Osteocyte (in vitro differentiated cells): Measurements from ENCODE around the gene BIN2. TPM values are rescaled to one million over a fixed set of nuclear protein-coding genes. Genes with fewer than 3 reads are reported as not detected.

ENCODE experiments used
- DNase-seq: peaks from one replicate; pipeline ENCODE4 v3.0.0; 2021; ENCODE audit warnings: mixed read lengths; ENCODE audit not compliant: unreplicated experiment; ENCODE audit errors: extremely low spot score
- H3K27ac Mint-ChIP-seq: one replicate; pipeline ENCODE4 v1.8.0; 2021; ENCODE audit warnings: mild to moderate bottlenecking, mixed read lengths; ENCODE audit not compliant: unreplicated experiment
- H3K27me3 Mint-ChIP-seq: one replicate; pipeline ENCODE4 v1.8.0; 2021; ENCODE audit warnings: mixed read lengths; ENCODE audit not compliant: unreplicated experiment
- H3K36me3 Mint-ChIP-seq: one replicate; pipeline ENCODE4 v1.8.0; 2021; ENCODE audit warnings: mixed read lengths; ENCODE audit not compliant: unreplicated experiment
- H3K4me1 Mint-ChIP-seq: one replicate; pipeline ENCODE4 v1.8.0; 2021; ENCODE audit warnings: mixed read lengths; ENCODE audit not compliant: unreplicated experiment
- H3K4me3 Mint-ChIP-seq: one replicate; pipeline ENCODE4 v1.8.0; 2021; ENCODE audit warnings: mild to moderate bottlenecking, moderate library complexity, mixed read lengths; ENCODE audit not compliant: unreplicated experiment
- H3K9me3 Mint-ChIP-seq: one replicate; pipeline ENCODE4 v1.8.0; 2021; ENCODE audit warnings: mixed read lengths; ENCODE audit not compliant: unreplicated experiment
- CTCF ChIP-seq: fragments of 200-600 bp; sonication (generic); IDR thresholded peaks from 2 replicates; pipeline ENCODE4 v1.5.0; 2021; ENCODE audit warnings: antibody characterized with exemption, mild to moderate bottlenecking, moderate library complexity
- long read RNA-seq: library from polyadenylated mRNA; unstranded; transcript quantifications from one replicate; pipeline ENCODE4 v2.0.0, GENCODE V29; 2021
- total RNA-seq: library from RNA; stranded (reverse); gene quantifications from 2 replicates; pipeline ENCODE4 v1.2.1, GENCODE V29; 2021

BIN2 gene
- not detected in 2 replicates for total RNA-seq
- long read RNA-seq = 0 reads

- DNase-seq = no peak
- H3K4me3 Mint-ChIP-seq = no peak within 1 kb of the TSS
- peaks cover 16% of the 10 kb centered on the region for H3K4me1 Mint-ChIP-seq
- H3K36me3 Mint-ChIP-seq = no peaks in the 10 kb centered on the region
- no peak within 1 kb of the TSS for H3K27ac Mint-ChIP-seq
- no peaks in the 10 kb centered on the region for H3K9me3 Mint-ChIP-seq
- H3K27me3 Mint-ChIP-seq = no peaks in the 10 kb centered on the region
- no peak for TF ChIP-seq CTCF
These were observed at the start of gene BIN2 for GRCh38 chr12:51323966-51324895. Gene BIN2 (minus strand): TSS chr12:51324174. CDS start chr12:51324102, 72 bp downstream.

GRCh38 chr12:51373187-51373586, 49.2 kb upstream of the BIN2 start:
- no peak for DNase-seq
- TF ChIP-seq CTCF = no peak
- Mint-ChIP-seq H3K27ac (no peak overlapping the region), H3K9me3 (no peaks in the 10 kb centered on the region), H3K36me3 (no peaks in the 10 kb centered on the region), H3K4me1 (peaks cover 42% of the 10 kb centered on the region), H3K4me3 (no peak overlapping the region), H3K27me3 (no peaks in the 10 kb centered on the region)

GRCh38 chr12:51372021-51372420, 48.0 kb upstream of the BIN2 start:
- Mint-ChIP-seq H3K27me3 (no peaks in the 10 kb centered on the region), H3K4me3 (no peak overlapping the region)
- TF ChIP-seq CTCF = no peak

GRCh38 chr12:51371295-51371953, 47.5 kb upstream of the BIN2 start:
- H3K9me3 Mint-ChIP-seq = no peaks in the 10 kb centered on the region
- H3K27me3 Mint-ChIP-seq = no peaks in the 10 kb centered on the region
- H3K27ac Mint-ChIP-seq = peak overlapping the region; percentile 82
- H3K4me3 Mint-ChIP-seq = no peak overlapping the region
- peaks cover 38% of the 10 kb centered on the region for H3K4me1 Mint-ChIP-seq
- H3K36me3 Mint-ChIP-seq = no peaks in the 10 kb centered on the region
- DNase-seq = peak; percentile 86
- no peak for TF ChIP-seq CTCF

More at GRCh38 chr12:51372021-51372420, 48.0 kb upstream of the BIN2 start:
- peak overlapping the region; percentile 82 for H3K27ac Mint-ChIP-seq
- H3K9me3 Mint-ChIP-seq = no peaks in the 10 kb centered on the region
- DNase-seq = no peak
- H3K36me3 Mint-ChIP-seq = no peaks in the 10 kb centered on the region
- H3K4me1 Mint-ChIP-seq = peaks cover 38% of the 10 kb centered on the region

- no peaks in the 10 kb centered on the region for H3K27me3 Mint-ChIP-seq
- H3K9me3 Mint-ChIP-seq = no peaks in the 10 kb centered on the region
- no peaks in the 10 kb centered on the region for H3K36me3 Mint-ChIP-seq
- peak overlapping the region; percentile 47 for H3K27ac Mint-ChIP-seq
- H3K4me1 Mint-ChIP-seq = peaks cover 38% of the 10 kb centered on the region
- no peak for DNase-seq
- TF ChIP-seq CTCF = no peak
- no peak overlapping the region for H3K4me3 Mint-ChIP-seq
These were observed 46.7 kb upstream of the BIN2 start for GRCh38 chr12:51370667-51371066.
